OCI-LY3 (cell line): ENCODE measurements around the gene RAD50.

ENCODE experiments used
- EZH2phosphoT487 ChIP-seq: fragments of 200-600 bp; shearing (Covaris generic); IDR thresholded peaks from 2 replicates; pipeline ENCODE4 v1.6.1; 2018; ENCODE audit warnings: antibody characterized with exemption, mixed run types, low read depth
- TF ChIP-seq, protein P1 (sequence below): fragments of 200-600, 300-600 bp; sonication (generic); IDR thresholded peaks from 2 replicates; pipeline ENCODE4 v1.5.1; 2014; ENCODE audit warnings: antibody characterized with exemption, low read length, low read depth

DNA sequence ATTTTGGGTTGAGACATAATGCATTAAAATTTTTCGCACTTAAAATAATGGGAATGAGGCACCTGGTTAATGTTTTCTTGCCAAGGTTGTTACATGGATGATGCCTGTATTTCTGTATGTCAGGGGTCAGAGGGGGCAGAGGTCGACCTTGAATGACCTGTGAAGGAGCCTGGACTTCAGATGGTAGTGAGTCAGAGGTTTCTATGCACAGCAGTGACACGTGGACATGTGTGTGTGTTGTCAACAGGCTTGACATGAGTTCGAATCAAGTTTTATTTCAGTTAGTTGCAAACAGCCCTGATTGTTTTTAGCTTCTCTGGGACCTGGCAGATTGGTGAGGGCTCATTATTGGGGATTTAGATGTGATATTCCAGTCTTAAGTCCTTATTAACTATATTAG lies 17.1 kb upstream of the RAD50 start:
- TF ChIP-seq, protein P1, sequence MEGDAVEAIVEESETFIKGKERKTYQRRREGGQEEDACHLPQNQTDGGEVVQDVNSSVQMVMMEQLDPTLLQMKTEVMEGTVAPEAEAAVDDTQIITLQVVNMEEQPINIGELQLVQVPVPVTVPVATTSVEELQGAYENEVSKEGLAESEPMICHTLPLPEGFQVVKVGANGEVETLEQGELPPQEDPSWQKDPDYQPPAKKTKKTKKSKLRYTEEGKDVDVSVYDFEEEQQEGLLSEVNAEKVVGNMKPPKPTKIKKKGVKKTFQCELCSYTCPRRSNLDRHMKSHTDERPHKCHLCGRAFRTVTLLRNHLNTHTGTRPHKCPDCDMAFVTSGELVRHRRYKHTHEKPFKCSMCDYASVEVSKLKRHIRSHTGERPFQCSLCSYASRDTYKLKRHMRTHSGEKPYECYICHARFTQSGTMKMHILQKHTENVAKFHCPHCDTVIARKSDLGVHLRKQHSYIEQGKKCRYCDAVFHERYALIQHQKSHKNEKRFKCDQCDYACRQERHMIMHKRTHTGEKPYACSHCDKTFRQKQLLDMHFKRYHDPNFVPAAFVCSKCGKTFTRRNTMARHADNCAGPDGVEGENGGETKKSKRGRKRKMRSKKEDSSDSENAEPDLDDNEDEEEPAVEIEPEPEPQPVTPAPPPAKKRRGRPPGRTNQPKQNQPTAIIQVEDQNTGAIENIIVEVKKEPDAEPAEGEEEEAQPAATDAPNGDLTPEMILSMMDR = no peak
- no peak for TF ChIP-seq EZH2phosphoT487
